Esophagus (tissue), 2 donors: ENCODE data around the gene HCK. TPM values are rescaled to one million over a fixed set of nuclear protein-coding genes. Genes with fewer than 3 reads are reported as not detected.

ENCODE experiments used
- H3K27ac ChIP-seq, 2 donors: one replicate each; pipeline ENCODE4 v1.5.1; 2013; ENCODE audit warnings: low read depth in 2 of 2, mild to moderate bottlenecking in 2 of 2, inconsistent platforms in 1 of 2, low read length in 1 of 2, moderate library complexity in 1 of 2
- H3K27me3 ChIP-seq, 2 donors: one replicate each; pipeline ENCODE4 v1.6.1; 2013; ENCODE audit warnings: low read length in 2 of 2, control low read depth in 1 of 2, mild to moderate bottlenecking in 1 of 2; ENCODE audit not compliant: insufficient read depth in 2 of 2, control insufficient read depth in 1 of 2
- H3K36me3 ChIP-seq, 2 donors: one replicate each; pipeline ENCODE4 v1.6.1; 2013; ENCODE audit warnings: low read length in 1 of 2; ENCODE audit not compliant: control insufficient read depth in 2 of 2, insufficient read depth in 2 of 2
- H3K4me1 ChIP-seq, 2 donors: one replicate each; pipeline ENCODE4 v1.6.1; 2013; ENCODE audit warnings: low read length in 1 of 2; ENCODE audit not compliant: control insufficient read depth in 2 of 2, insufficient read depth in 2 of 2
- H3K4me3 ChIP-seq, 2 donors: one replicate each; pipeline ENCODE4 v1.5.1; 2013; ENCODE audit warnings: low read length in 2 of 2, mild to moderate bottlenecking in 2 of 2, low read depth in 1 of 2, moderate library complexity in 1 of 2
- H3K9me3 ChIP-seq, 2 donors: one replicate each; pipeline ENCODE4 v1.6.1; 2013; ENCODE audit warnings: mild to moderate bottlenecking in 2 of 2, low read depth in 1 of 2, low read length in 1 of 2, moderate library complexity in 1 of 2; ENCODE audit not compliant: control insufficient read depth in 2 of 2, insufficient read depth in 1 of 2
- WGBS, 2 donors: extraction: QIAGEN DNeasy Blood & Tissue Kit; methylation state at CpG; one replicate each; pipeline ENCODE4 v1.1.7; 2013; 5-methylcytosine and 5-hydroxymethylcytosine counted together
- polyA plus RNA-seq, 2 donors: library from polyadenylated mRNA; stranded (reverse); fragments of 200-250 nt; gene quantifications; one replicate each; pipeline ENCODE4 v1.2.3, GENCODE V29; 2013
- donor health status: healthy with polysubstance abuse.
- donor health status: Bipolar disorder and iron deficiency.

The HCK gene
- polyA plus RNA-seq, 2 donors = 1.3 to 2.9 TPM

- Histone ChIP-seq H3K27ac (no peak overlapping the region), H3K36me3 (no peaks in the 10 kb centered on the region), H3K27me3 (no peaks in the 10 kb centered on the region), H3K4me1 (no peaks in the 10 kb centered on the region), H3K4me3 (no peak overlapping the region), H3K9me3 (no peaks in the 10 kb centered on the region)
- 74% methylated on average over 5 of the region's 5 CpGs for WGBS, 2 donors
Measured at GRCh38 chr20:32012159-32012688, 39.8 kb upstream of the HCK start.

GRCh38 chr20:32013326-32013725 lies 38.7 kb upstream of the HCK start:
- 72 to 76% methylated on average over 7 of the region's 7 CpGs for WGBS, 2 donors
- Histone ChIP-seq H3K27me3 (no peaks in the 10 kb centered on the region), H3K36me3 (no peaks in the 10 kb centered on the region), H3K4me3 (no peak overlapping the region), H3K9me3 (no peaks in the 10 kb centered on the region), H3K4me1 (no peaks in the 10 kb centered on the region), H3K27ac (no peak overlapping the region)

DNA sequence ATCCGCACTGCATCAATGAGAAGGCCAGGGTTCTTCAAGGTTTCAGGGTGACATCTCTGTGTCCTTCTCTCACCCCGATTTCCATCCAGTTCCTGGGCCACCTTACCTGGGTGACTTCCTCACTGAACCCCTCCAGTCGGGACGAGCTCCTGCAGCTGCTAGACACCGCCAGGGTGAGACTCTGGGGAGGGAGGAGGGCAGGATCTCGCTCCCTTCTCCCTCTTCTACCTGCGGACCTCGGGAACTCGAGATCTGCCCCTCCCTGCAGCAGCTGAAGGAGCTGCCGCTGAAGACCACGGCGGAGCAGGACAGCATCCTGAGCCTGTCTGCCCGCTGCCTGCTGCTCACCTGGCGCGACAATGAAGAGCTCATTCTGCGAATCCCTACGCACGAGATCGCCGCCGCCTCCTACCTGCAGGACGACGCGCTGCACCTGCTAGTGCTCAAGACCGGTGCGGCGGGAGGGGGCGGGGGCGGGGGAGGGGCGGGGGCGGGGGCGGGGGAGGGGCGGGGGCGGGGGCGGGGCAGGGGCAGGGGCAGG lies 34.3 kb upstream of the HCK start:
- no peaks in the 10 kb centered on the region for H3K9me3 ChIP-seq
- H3K4me1 ChIP-seq = no peaks in the 10 kb centered on the region
- no peaks in the 10 kb centered on the region for H3K36me3 ChIP-seq
- 11 to 17% methylated on average over 27 to 31 of the region's 35 CpGs for WGBS, 2 donors
- H3K27me3 ChIP-seq = no peaks in the 10 kb centered on the region
- no peak overlapping the region for H3K4me3 ChIP-seq
- H3K27ac ChIP-seq = no peak overlapping the region

DNA sequence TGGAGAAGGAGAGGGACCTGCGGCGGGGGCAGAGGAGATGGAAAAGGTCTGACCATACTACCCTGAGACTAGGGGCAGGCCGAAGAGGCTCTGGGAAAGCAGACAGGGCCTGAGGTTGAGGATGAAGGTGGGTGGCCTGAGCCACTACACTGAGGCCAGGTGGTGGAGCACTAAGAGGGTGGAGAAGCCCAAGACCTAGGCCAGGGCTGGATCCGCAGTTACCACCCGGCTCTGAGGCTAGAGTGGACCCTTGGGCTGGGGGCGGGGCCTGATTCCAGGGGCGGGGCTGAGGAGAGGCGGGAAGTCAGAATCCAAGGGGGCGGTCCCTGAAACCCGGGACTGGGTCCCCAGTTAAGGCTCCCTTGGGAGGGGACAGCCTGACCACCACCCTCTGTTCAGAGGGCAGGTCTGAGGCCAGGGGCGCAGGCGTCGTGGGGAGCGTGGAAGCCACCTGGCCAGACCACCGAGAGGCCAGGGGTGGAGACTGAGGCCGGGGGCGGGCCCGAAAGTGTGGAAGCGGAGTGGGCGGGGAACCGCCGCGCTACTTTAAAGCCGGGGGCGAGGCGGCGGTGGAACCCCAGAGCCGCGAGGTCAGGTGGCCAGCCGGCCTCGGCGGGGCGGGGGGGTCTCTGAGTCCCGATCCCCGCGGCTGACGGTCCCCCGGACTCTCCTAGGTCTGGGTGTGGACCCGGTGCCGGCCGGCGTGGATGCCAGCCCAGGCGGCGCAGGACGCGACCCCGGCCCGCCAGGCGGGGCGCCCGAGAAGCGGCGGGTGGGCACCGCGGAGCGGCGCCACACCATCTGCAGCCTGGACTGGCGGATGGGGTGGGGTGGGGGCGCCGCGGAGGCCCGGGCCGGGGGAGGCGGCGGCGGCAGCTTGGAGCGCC lies 33.5 kb upstream of the HCK start:
- H3K4me1 ChIP-seq = no peaks in the 10 kb centered on the region
- peak overlapping the region; percentile 56 to 57 for H3K4me3 ChIP-seq
- no peaks in the 10 kb centered on the region for H3K9me3 ChIP-seq
- H3K36me3 ChIP-seq = no peaks in the 10 kb centered on the region
- no peak overlapping the region for H3K27ac ChIP-seq
- WGBS, 2 donors = 1 to 2% methylated on average over 53 to 67 of the region's 67 CpGs
- no peaks in the 10 kb centered on the region for H3K27me3 ChIP-seq

- peak overlapping the region in 1 of 2 donors; percentile 57 for H3K4me3 ChIP-seq
Measured at GRCh38 chr20:32019156-32019510, 32.9 kb upstream of the HCK start.

DNA sequence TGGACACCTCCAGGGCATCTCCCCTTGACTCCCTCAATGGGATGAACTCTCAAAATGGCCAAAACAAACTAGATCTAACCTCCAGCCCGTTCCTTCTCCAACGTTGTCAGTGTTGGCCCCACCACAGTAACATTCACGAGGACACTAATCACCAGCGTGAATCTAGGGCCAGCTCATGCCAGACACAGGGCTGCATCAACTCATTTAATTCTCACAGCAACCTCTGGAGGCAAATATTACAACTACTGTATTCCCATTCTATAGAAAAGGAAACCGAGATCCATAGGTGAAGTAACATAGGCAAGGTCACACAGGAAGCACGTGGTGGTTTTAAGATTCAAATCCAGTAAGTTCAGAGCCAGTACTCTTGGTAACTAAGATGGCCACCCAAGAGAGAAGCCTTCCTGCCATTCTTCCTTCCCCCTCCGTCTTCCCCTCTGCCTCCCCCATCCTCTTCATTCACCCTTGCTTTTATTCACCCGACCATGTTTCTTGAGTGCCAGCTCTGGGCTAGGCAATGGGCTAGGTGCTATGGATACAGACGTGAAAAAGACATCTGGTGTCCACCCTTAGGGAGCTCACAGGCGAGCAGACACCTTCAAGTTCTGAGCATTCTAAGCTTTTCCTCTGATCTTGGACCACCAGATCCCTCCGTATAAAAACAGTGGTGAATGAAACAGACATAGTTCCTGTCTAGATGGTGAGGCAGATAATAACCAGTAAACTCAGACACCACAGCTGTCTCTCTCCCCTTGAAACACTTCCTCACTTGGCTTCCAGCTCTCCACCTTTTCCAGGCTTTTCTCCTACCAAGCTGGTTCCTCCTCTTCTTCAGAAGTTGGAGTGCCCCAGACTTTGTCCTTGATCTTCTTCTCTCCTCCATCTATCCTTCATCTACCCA lies 32.2 kb upstream of the HCK start:
- Histone ChIP-seq H3K4me3 (peak overlapping the region in 1 of 2 donors; percentile 57), H3K27ac (no peak overlapping the region), H3K27me3 (no peaks in the 10 kb centered on the region), H3K36me3 (no peaks in the 10 kb centered on the region), H3K9me3 (no peaks in the 10 kb centered on the region), H3K4me1 (no peaks in the 10 kb centered on the region)
- WGBS, 2 donors = 37% methylated on average over 11 of the region's 11 CpGs

More at GRCh38 chr20:32019156-32019510, 32.9 kb upstream of the HCK start:
- Histone ChIP-seq H3K27me3 (no peaks in the 10 kb centered on the region), H3K4me1 (no peaks in the 10 kb centered on the region), H3K27ac (no peak overlapping the region), H3K36me3 (no peaks in the 10 kb centered on the region), H3K9me3 (no peaks in the 10 kb centered on the region)
- 1% methylated on average over 18 to 42 of the region's 42 CpGs for WGBS, 2 donors

GRCh38 chr20:32021091-32021490 lies 31.0 kb upstream of the HCK start:
- WGBS, 2 donors = 80 to 81% methylated on average over 4 of the region's 4 CpGs

DNA sequence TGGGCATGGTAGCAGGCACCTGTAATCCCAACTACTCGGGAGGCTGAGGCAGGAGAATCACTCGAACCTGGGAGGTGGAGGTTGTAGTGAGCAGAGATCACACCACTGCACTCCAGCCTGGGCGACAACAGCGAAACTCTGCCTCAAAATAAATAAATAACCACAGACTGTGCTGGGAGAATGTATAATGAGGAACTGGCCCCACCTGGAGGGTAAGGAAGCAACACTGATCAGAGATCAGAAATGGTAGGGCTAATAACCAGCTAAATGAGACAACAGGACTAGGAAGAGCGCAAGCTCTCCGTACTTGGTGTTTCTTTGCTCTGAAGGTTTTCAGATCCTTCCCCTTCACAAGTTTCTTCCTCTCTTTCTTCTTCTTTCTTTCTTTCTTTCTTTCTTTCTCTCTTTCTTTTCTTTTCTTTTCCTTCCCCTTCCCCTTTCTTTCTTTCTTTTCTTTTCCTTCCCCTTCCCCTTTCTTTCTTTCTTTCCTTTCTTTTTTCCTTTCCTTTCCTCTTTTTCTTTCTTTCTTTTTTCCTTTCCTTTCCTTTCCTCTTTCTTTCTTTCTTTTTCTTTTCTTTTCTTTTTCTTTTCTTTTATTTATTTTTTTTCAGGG lies 27.3 kb upstream of the HCK start:
- no peaks in the 10 kb centered on the region for H3K9me3 ChIP-seq
- H3K4me3 ChIP-seq = no peak overlapping the region
- WGBS, 2 donors = 80 to 82% methylated on average over 6 of the region's 6 CpGs
- H3K27ac ChIP-seq = no peak overlapping the region
- no peaks in the 10 kb centered on the region for H3K4me1 ChIP-seq
- no peaks in the 10 kb centered on the region for H3K36me3 ChIP-seq
- H3K27me3 ChIP-seq = no peaks in the 10 kb centered on the region

More at GRCh38 chr20:32021091-32021490, 31.0 kb upstream of the HCK start:
- Histone ChIP-seq H3K4me3 (no peak overlapping the region), H3K36me3 (no peaks in the 10 kb centered on the region), H3K4me1 (no peaks in the 10 kb centered on the region), H3K9me3 (no peaks in the 10 kb centered on the region), H3K27ac (no peak overlapping the region), H3K27me3 (no peaks in the 10 kb centered on the region)

DNA sequence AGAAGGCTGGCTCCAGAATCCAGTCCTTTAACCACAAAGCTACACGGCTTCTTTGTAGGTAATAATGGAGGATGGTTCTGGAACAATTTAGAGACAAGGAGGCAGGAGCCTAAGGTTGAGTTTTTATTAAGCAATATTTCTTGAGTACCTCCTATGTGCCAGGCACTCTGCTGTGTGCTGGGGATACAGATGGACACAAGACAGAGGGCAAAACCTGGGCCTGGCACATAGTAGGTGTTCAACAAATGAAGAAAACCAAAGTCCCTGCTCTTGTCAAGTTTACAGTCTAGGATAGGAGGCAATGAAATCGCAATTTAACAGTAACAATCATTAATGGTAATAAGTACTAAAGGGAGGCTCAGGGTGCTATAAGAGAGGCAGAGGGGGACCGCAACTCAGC lies 24.4 kb upstream of the HCK start:
- WGBS, 2 donors = 91 to 92% methylated on average over 3 of the region's 3 CpGs

More for the DNA sequence above, 24.4 kb upstream of the HCK start:
- Histone ChIP-seq H3K4me3 (no peak overlapping the region), H3K9me3 (no peaks in the 10 kb centered on the region), H3K4me1 (no peaks in the 10 kb centered on the region), H3K27ac (no peak overlapping the region), H3K36me3 (no peaks in the 10 kb centered on the region), H3K27me3 (no peaks in the 10 kb centered on the region)
